Smooth muscle cell (in vitro differentiated cells): ENCODE data around the gene GGN. TPM values are rescaled to one million over a fixed set of nuclear protein-coding genes. Genes with fewer than 3 reads are reported as not detected.
A peak's percentile ranks its signal among the peaks of the same experiment; 100 is the strongest.

Experiments used
- DNase-seq: peaks from one replicate; lab custom pipeline; 2025; ENCODE audit not compliant: unreplicated experiment; lab: John Stamatoyannopoulos, UW
- H2AFZ ChIP-seq: fragments of 200-600 bp; sonication (generic); 2 replicates; pipeline ENCODE4 v1.6.0; 2016; ENCODE audit warnings: antibody characterized with exemption, low read depth, mild to moderate bottlenecking
- H3F3A ChIP-seq: fragments of 200-600 bp; sonication (generic); 2 replicates; pipeline ENCODE4 v1.6.0; 2017; ENCODE audit warnings: antibody characterized with exemption, low read depth
- H3K27ac ChIP-seq: fragments of 200-600 bp; sonication (generic); 2 replicates; pipeline ENCODE4 v1.5.1; 2016; ENCODE audit warnings: low read depth, mild to moderate bottlenecking
- H3K27me3 ChIP-seq: fragments of 200-600 bp; sonication (generic); 2 replicates; pipeline ENCODE4 v1.6.1; 2016; ENCODE audit warnings: low read depth, mild to moderate bottlenecking
- H3K36me3 ChIP-seq: fragments of 200-600 bp; sonication (generic); 2 replicates; pipeline ENCODE4 v1.5.1; 2016; ENCODE audit warnings: low read depth
- H3K4me1 ChIP-seq: fragments of 200-600 bp; sonication (generic); 2 replicates; pipeline ENCODE4 v1.5.1; 2016; ENCODE audit warnings: low read depth
- H3K4me2 ChIP-seq: fragments of 200-600 bp; sonication (generic); 2 replicates; pipeline ENCODE4 v1.6.0; 2016; ENCODE audit warnings: mild to moderate bottlenecking
- H3K4me3 ChIP-seq: fragments of 200-600 bp; sonication (generic); 2 replicates; pipeline ENCODE4 v1.5.1; 2016; ENCODE audit warnings: mild to moderate bottlenecking
- H3K79me2 ChIP-seq: fragments of 200-600 bp; sonication (generic); 2 replicates; pipeline ENCODE4 v1.6.0; 2016; ENCODE audit warnings: low read depth, mild to moderate bottlenecking
- H3K9ac ChIP-seq: fragments of 200-600 bp; sonication (generic); 2 replicates; pipeline ENCODE4 v1.6.0; 2016; ENCODE audit warnings: low read depth
- H3K9me3 ChIP-seq: fragments of 200-600 bp; sonication (generic); replicated peaks from 2 replicates; pipeline ENCODE4 v1.5.1; 2016; ENCODE audit warnings: low read depth
- H4K20me1 ChIP-seq: fragments of 200-600 bp; sonication (generic); 2 replicates; pipeline ENCODE4 v1.6.0; 2016; ENCODE audit warnings: low read depth
- WGBS: methylation state at CpG from one replicate; pipeline ENCODE4 v1.1.7; 2016; ENCODE audit warnings: low lambda C conversion rate; 5-methylcytosine and 5-hydroxymethylcytosine counted together
- polyA plus RNA-seq: library from polyadenylated mRNA; unstranded; fragments of >200 nt; fragmentation: Nextera tagmentation; extraction: Ambion mirVana; gene quantifications from 2 replicates; pipeline ENCODE4 v1.2.1, GENCODE V29; 2016
- total RNA-seq: library from RNA; depleted of rRNA; stranded (reverse); fragments of >200 nt; gene quantifications from 2 replicates; pipeline ENCODE4 v1.2.3, GENCODE V29; 2014
- TF ChIP-seq, protein P1 (sequence below): fragments of 200-600 bp; sonication (generic); IDR thresholded peaks from 2 replicates; pipeline ENCODE4 v1.5.1; 2017; ENCODE audit warnings: borderline replicate concordance, mild to moderate bottlenecking, antibody characterized with exemption; ENCODE audit not compliant: insufficient read depth, poor library complexity, severe bottlenecking

The GGN gene
- total and polyA plus RNA-seq, 2 experiments from 2014 or later, result 1.00 to 2.1 TPM

GRCh38 chr19:38402623-38402966, 14.8 kb upstream of the GGN start:
- Histone ChIP-seq H2AFZ (peak overlapping the region; percentile 69), H3K9me3 (no peaks in the 10 kb centered on the region), H3K4me1 (no peaks in the 10 kb centered on the region), H3F3A (no peaks in the 10 kb centered on the region), H3K36me3 (no peaks in the 10 kb centered on the region), H3K27me3 (no peaks in the 10 kb centered on the region), H3K79me2 (no peaks in the 10 kb centered on the region), H3K27ac (peak overlapping the region; percentile 19), H4K20me1 (no peaks in the 10 kb centered on the region), H3K4me2 (peak overlapping the region; percentile 91), H3K9ac (no peak overlapping the region), H3K4me3 (peak overlapping the region; percentile 83)
- TF ChIP-seq, protein P1, sequence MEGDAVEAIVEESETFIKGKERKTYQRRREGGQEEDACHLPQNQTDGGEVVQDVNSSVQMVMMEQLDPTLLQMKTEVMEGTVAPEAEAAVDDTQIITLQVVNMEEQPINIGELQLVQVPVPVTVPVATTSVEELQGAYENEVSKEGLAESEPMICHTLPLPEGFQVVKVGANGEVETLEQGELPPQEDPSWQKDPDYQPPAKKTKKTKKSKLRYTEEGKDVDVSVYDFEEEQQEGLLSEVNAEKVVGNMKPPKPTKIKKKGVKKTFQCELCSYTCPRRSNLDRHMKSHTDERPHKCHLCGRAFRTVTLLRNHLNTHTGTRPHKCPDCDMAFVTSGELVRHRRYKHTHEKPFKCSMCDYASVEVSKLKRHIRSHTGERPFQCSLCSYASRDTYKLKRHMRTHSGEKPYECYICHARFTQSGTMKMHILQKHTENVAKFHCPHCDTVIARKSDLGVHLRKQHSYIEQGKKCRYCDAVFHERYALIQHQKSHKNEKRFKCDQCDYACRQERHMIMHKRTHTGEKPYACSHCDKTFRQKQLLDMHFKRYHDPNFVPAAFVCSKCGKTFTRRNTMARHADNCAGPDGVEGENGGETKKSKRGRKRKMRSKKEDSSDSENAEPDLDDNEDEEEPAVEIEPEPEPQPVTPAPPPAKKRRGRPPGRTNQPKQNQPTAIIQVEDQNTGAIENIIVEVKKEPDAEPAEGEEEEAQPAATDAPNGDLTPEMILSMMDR, result no peak
- WGBS, result 10% methylated on average over 18 of the region's 18 CpGs
- no peak for DNase-seq

DNA sequence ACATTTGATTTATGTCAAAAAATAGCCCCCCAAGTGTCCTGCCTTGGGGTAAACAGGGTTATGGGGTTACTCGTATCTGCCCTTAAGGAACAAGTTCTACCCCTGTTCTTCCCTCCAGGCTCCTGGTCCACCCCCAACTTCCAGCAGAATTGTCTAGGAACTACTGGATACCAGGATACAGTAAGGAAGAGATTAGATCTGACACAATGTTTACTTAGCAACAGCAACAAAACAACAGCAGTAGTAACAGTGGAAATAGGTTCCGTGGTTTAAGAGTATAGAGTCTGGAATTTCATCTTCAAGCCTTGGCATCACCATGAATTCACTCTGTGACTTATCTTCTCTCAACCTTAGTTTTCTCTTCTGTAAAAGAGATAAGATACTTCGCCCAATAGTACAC, 13.3 kb upstream of the GGN start:
- DNase-seq, result no peak
- WGBS, result 76% methylated on average over 3 of the region's 3 CpGs
- H3K9me3 ChIP-seq, result no peaks in the 10 kb centered on the region
- no peaks in the 10 kb centered on the region for H3F3A ChIP-seq
- TF ChIP-seq, protein P1, result no peak
- H3K4me3 ChIP-seq, result no peak overlapping the region
- no peak overlapping the region for H3K27ac ChIP-seq
- no peaks in the 10 kb centered on the region for H3K4me1 ChIP-seq
- no peaks in the 10 kb centered on the region for H3K79me2 ChIP-seq
- no peak overlapping the region for H3K9ac ChIP-seq
- no peak overlapping the region for H2AFZ ChIP-seq
- H4K20me1 ChIP-seq, result no peaks in the 10 kb centered on the region
- H3K27me3 ChIP-seq, result no peaks in the 10 kb centered on the region
- H3K4me2 ChIP-seq, result no peak overlapping the region
- H3K36me3 ChIP-seq, result no peaks in the 10 kb centered on the region

DNA sequence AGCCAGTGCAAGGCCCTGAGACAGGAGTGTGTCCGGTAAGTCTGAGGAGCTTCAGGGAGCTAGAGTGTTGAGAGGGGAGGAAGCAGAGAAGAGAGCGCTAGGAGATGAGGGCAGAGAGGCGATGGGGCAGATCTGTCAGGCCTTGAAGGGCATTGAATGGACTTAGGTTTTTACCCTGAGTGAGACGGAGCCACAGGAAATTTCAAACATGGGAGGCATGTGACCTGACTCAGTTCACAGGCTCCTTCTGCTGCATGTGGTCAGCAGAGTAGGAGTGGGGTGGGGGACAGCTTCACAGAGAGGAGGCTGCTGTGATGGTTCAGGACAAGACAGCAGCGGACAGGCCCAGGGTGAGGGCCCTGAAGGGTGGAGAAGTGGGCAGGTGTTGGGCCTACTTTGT, 12.5 kb upstream of the GGN start:
- Histone ChIP-seq H4K20me1 (no peaks in the 10 kb centered on the region), H3K4me1 (no peaks in the 10 kb centered on the region)
- WGBS, result 72% methylated on average over 5 of the region's 5 CpGs

GRCh38 chr19:38399537-38399936, 11.7 kb upstream of the GGN start:
- H3K4me2 ChIP-seq, result no peak overlapping the region
- H3K27me3 ChIP-seq, result no peaks in the 10 kb centered on the region
- H2AFZ ChIP-seq, result no peak overlapping the region
- H3K9me3 ChIP-seq, result no peaks in the 10 kb centered on the region
- H3K4me1 ChIP-seq, result no peaks in the 10 kb centered on the region
- no peaks in the 10 kb centered on the region for H3K36me3 ChIP-seq
- 90% methylated on average over 1 of the region's 1 CpG for WGBS
- no peaks in the 10 kb centered on the region for H3F3A ChIP-seq
- no peak overlapping the region for H3K9ac ChIP-seq
- no peaks in the 10 kb centered on the region for H4K20me1 ChIP-seq
- no peak for DNase-seq
- H3K27ac ChIP-seq, result no peak overlapping the region
- TF ChIP-seq, protein P1, result no peak
- no peaks in the 10 kb centered on the region for H3K79me2 ChIP-seq
- no peak overlapping the region for H3K4me3 ChIP-seq

More for the DNA sequence above, 12.5 kb upstream of the GGN start:
- TF ChIP-seq, protein P1, result no peak
- Histone ChIP-seq H2AFZ (no peak overlapping the region), H3K27ac (no peak overlapping the region), H3K27me3 (no peaks in the 10 kb centered on the region), H3K4me3 (no peak overlapping the region), H3F3A (no peaks in the 10 kb centered on the region), H3K79me2 (no peaks in the 10 kb centered on the region), H3K9me3 (no peaks in the 10 kb centered on the region), H3K36me3 (no peaks in the 10 kb centered on the region), H3K4me2 (no peak overlapping the region), H3K9ac (no peak overlapping the region)
- no peak for DNase-seq
